ENCODE measurements around the gene MTMR2. TPM values are rescaled to one million over a fixed set of nuclear protein-coding genes. Genes with fewer than 3 reads are reported as not detected.

Gene MTMR2
- total and polyA plus RNA-seq, 2 donors (not counting 3 experiments of a cell fraction or from before 2014, with no cell fraction given) = 19.5 to 49.5 TPM

GRCh38 chr11:95918720-95919119 lies 5.2 kb downstream of the MTMR2 start:
- Histone ChIP-seq H3K4me3 (replicated peaks in 1 of 3; ENCODE audit: insufficient read depth in 1 of 3, low read depth in 1 of 3, low read length in 3 of 3) (no peak overlapping the region), H3K4me1 (ENCODE audit: control insufficient read depth, extremely low read depth, insufficient read depth, low read length) (peaks cover 47% of the 10 kb centered on the region), H3K4me2 (ENCODE audit: insufficient read depth, low read length) (peak overlapping the region; percentile 74), H3K27me3 (ENCODE audit: control insufficient read depth in 2 of 2, insufficient read depth in 2 of 2, low read length in 2 of 2) (no peaks in the 10 kb centered on the region), H3K36me3 (ENCODE audit: control insufficient read depth in 2 of 2, extremely low read depth in 1 of 2, insufficient read depth in 2 of 2, low read length in 2 of 2) (no peaks in the 10 kb centered on the region), H2AFZ (ENCODE audit: low read depth, low read length) (no peak overlapping the region), H3K9ac (replicated peaks; ENCODE audit: extremely low read depth, insufficient read depth, low read length) (no peak overlapping the region), H3K9me3 (replicated peaks; ENCODE audit: control insufficient read depth, insufficient read depth, low read length) (no peaks in the 10 kb centered on the region), H3K79me2 (ENCODE audit: control insufficient read depth, insufficient read depth, low read length) (peaks cover 82% of the 10 kb centered on the region), H4K20me1 (replicated peaks; ENCODE audit: control insufficient read depth, extremely low read depth, insufficient read depth, low read length) (no peaks in the 10 kb centered on the region), H3K27ac (ENCODE audit: insufficient read depth, low read depth, low read length) (no peak overlapping the region), H3K9me1 (replicated peaks; ENCODE audit: control insufficient read depth, extremely low read depth, insufficient read depth, low read length) (no peaks in the 10 kb centered on the region)
- intact Hi-C loops (cut with micrococcal nuclease) = loop anchor here (5.0 kb wide), 1 partner anchor 36 kb away; no protein-coding TSS in a partner anchor
- no peak for TF ChIP-seq GATA2 (IDR thresholded peaks at IDR 0.05; ENCODE audit: insufficient read depth, insufficient read length, low read depth, low read length)
- no peak for TF ChIP-seq MAX (IDR thresholded peaks at IDR 0.05; ENCODE audit: insufficient read depth, insufficient read length)
- TF ChIP-seq POLR2AphosphoS5 (IDR thresholded peaks at IDR 0.05; ENCODE audit: insufficient read depth, low read depth, low read length) = no peak
- TF ChIP-seq JUN (IDR thresholded peaks at IDR 0.05; ENCODE audit: borderline replicate concordance, insufficient read depth, insufficient read length, low read depth) = no peak
- no peak for DNase-seq (ENCODE audit: low read depth, low spot score)
- ChIA-PET POLR2A (no interaction called here), CTCF (interaction anchor here (1.1 to 1.4 kb wide), 2 partner anchors 70 to 424 kb away, joined by 4 read pairs; partner anchors contain the start of gene MAML2)
- no peak for FAIRE-seq
- dilution Hi-C loops (cut with MboI; ENCODE audit: extremely low pct_ligation_motif_present, low sequenced_read_pairs) = no loop called here
- no TSS peak for BruUV-seq (replicated peaks)

- FAIRE-seq (no peak), DNase-seq (ENCODE audit: low read depth, low spot score) (no peak)
- no peaks in the 10 kb centered on the region for H3K9me3 ChIP-seq (replicated peaks; ENCODE audit: control insufficient read depth, insufficient read depth, low read length)
- H4K20me1 ChIP-seq (replicated peaks; ENCODE audit: control insufficient read depth, extremely low read depth, insufficient read depth, low read length) = no peaks in the 10 kb centered on the region
- H3K4me3 ChIP-seq (replicated peaks in 1 of 3; ENCODE audit: insufficient read depth in 1 of 3, low read depth in 1 of 3, low read length in 3 of 3) = peak overlapping the region in 1 of 3 experiments; percentile 17
- peaks cover 82% of the 10 kb centered on the region for H3K79me2 ChIP-seq (ENCODE audit: control insufficient read depth, insufficient read depth, low read length)
- no TSS peak for BruUV-seq (replicated peaks)
- dilution Hi-C loops (cut with MboI; ENCODE audit: extremely low pct_ligation_motif_present, low sequenced_read_pairs) (no loop called here), intact Hi-C loops (cut with micrococcal nuclease) (loop anchor here (5.0 kb wide), 1 partner anchor 36 kb away; no protein-coding TSS in a partner anchor)
- H3K9ac ChIP-seq (replicated peaks; ENCODE audit: extremely low read depth, insufficient read depth, low read length) = peak overlapping the region; percentile 44
- no peaks in the 10 kb centered on the region for H3K27me3 ChIP-seq (ENCODE audit: control insufficient read depth in 2 of 2, insufficient read depth in 2 of 2, low read length in 2 of 2)
- H2AFZ ChIP-seq (ENCODE audit: low read depth, low read length) = no peak overlapping the region
- H3K9me1 ChIP-seq (replicated peaks; ENCODE audit: control insufficient read depth, extremely low read depth, insufficient read depth, low read length) = no peaks in the 10 kb centered on the region
- TF ChIP-seq CTCF (IDR thresholded peaks at IDR 0.05; ENCODE audit: extremely low read depth in 1 of 2, insufficient read depth in 1 of 2, low read depth in 1 of 2, low read length in 2 of 2) (no peak), JUN (IDR thresholded peaks at IDR 0.05; ENCODE audit: borderline replicate concordance, insufficient read depth, insufficient read length, low read depth) (no peak), GATA2 (IDR thresholded peaks at IDR 0.05; ENCODE audit: insufficient read depth, insufficient read length, low read depth, low read length) (no peak), POLR2AphosphoS5 (IDR thresholded peaks at IDR 0.05; ENCODE audit: insufficient read depth, low read depth, low read length) (no peak), POLR2A (IDR thresholded peaks at IDR 0.05; ENCODE audit: low read depth, low read length) (no peak), FOS (IDR thresholded peaks at IDR 0.05; ENCODE audit: borderline replicate concordance, insufficient read depth, low read length) (no peak), MYC (IDR thresholded peaks at IDR 0.05; ENCODE audit: low read depth, low read length) (no peak), MAX (IDR thresholded peaks at IDR 0.05; ENCODE audit: insufficient read depth, insufficient read length) (no peak), EZH2 (IDR thresholded peaks at IDR 0.05; ENCODE audit: borderline replicate concordance, low read depth, low read length, severe bottlenecking) (no peak)
- peak overlapping the region; percentile 77 for H3K27ac ChIP-seq (ENCODE audit: insufficient read depth, low read depth, low read length)
- peak overlapping the region; percentile 74 for H3K4me2 ChIP-seq (ENCODE audit: insufficient read depth, low read length)
- POLR2A ChIA-PET = no interaction called here
- no peaks in the 10 kb centered on the region for H3K36me3 ChIP-seq (ENCODE audit: control insufficient read depth in 2 of 2, extremely low read depth in 1 of 2, insufficient read depth in 2 of 2, low read length in 2 of 2)
- H3K4me1 ChIP-seq (ENCODE audit: control insufficient read depth, extremely low read depth, insufficient read depth, low read length) = peaks cover 54% of the 10 kb centered on the region
- CTCF ChIA-PET = interaction anchor here (1.4 kb wide), 1 partner anchor 69 kb away, joined by 4 read pairs; no protein-coding TSS in a partner anchor
These were observed 5.9 kb downstream of the MTMR2 start for GRCh38 chr11:95918056-95918455.

Data from endothelial cell of umbilical vein (primary cell).